HG02763 (cell line): ENCODE measurements around the gene GRK5.

Experiments
- ATAC-seq: cut with Tn5 transposase; IDR thresholded peaks from one replicate; pipeline ENCODE4 v1.9.1; 2021; ENCODE audit warnings: mild to moderate bottlenecking, moderate library complexity; ENCODE audit not compliant: unreplicated experiment

The GRK5 gene

GRCh38 chr10:119292968-119293760 lies 85.8 kb downstream of the GRK5 start:
- no peak for ATAC-seq

- no peak for ATAC-seq
These were observed 89.3 kb downstream of the GRK5 start for GRCh38 chr10:119296703-119297102.

DNA sequence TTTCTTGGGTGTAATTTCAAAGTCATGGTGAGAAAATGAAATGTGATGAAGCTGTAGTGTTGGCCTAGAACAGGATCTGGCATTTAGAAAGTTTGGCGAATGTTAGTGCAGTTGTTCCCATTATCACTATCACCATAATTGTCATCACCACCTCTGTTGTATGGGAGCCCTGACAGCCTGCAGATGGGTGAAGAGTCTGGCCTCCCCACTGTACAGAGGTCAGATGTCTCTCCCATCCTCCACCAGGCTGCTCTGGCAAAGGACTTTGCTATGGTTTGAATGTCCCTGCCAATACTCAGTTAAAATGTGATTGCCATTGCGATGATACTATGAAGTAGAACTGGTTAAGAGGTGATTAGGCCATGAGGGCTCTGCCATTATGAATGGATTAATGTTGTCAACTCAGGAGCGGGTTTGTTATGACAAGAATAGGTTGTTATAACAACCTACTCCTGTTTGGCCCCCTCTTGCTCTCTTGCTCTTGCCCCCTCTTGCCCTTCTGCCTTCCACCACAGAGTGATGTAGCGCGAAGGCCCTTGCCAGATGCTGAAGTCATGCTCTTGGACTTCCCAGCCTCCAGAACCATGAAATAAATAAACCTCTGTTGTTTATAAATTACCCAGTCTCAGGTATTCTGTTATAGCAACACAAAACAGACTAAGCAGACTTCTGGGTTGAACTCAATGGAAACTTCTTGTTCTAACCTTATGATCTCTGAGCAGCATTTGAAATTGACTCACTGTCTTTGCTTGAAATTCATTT lies 90.0 kb downstream of the GRK5 start:
- ATAC-seq, result no peak

DNA sequence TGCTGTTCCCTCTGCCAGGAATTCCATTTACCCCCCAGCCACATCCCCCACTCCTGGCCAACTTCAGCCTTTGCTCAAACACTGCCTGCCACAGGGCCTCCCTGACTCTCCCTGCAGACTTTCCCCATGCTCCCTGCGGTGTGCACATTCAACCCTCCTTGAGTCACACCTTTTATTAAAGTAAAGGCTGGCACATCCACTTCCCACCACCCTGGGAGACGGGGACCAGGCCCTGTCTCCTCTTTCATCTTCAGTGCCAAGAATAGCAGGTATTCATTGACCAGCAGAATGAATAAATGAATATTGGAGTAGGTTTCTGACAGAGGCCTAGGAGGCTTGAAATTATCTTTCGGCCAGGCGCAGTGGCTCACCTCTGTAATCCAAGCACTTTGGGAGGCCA lies 91.4 kb downstream of the GRK5 start:
- ATAC-seq, result no peak

DNA sequence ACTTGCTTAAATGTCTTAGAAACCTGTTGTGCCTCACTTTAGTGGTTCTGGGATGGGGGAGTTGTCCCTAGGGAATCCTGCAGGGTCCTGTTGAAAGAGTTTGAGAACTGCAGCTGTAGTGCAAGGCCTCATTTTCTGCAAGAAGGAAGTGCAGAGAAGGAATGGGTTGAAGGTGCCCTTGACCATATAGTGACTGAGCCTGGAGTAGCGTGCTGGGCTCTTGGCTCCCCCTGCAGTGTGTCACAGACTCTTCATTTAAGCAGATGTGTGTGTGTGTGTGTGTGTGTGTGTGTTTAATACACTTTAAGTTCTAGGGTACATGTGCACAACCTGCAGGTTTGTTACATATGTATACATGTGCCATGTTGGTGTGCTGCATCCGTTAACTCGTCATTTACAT lies 92.2 kb downstream of the GRK5 start:
- ATAC-seq, result no peak

DNA sequence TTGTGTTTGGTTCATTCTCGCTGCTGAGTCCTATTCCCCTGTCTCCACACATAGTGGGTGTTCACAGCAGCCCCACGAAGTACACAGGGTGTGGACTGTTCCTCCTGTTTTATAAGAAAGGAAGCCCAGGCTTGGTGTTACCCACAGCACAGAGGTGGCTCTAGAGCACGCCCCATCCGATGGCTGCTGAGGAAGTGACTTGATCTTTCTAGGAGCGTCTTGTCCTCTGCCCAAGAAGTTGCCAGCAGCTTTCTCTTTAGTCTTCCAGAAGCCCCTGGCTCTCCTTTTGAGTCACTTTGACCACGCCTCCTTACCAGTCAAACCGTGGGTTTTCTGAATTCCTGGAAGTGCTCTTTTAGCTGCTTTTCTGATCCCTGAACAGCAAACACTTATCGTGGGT lies 94.0 kb downstream of the GRK5 start:
- no peak for ATAC-seq

DNA sequence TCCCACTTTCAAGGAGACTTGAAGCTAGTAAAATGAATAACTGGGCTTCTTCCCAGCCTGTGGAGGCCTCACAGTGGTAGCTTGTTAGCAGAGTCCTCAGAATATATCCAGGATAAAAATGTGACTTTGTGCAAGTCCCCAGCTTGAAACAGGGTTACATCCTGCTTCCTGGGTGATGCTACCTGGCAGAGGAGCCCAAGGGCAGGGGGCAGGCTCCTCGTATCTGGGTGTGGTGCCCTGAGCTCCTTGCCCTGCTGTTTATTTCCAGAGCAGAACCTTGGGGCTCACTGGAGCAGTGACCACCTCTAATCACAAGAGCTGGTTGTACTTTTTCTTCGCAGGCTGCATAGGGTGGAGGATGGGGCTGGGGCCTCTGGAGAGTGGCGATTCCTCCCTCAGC lies 94.8 kb downstream of the GRK5 start:
- no peak for ATAC-seq

GRCh38 chr10:119302591-119303253 lies 95.4 kb downstream of the GRK5 start:
- ATAC-seq, result no peak

- no peak for ATAC-seq
These were observed 96.5 kb downstream of the GRK5 start for GRCh38 chr10:119303886-119304285.

- ATAC-seq, result no peak
These were observed 97.2 kb downstream of the GRK5 start for GRCh38 chr10:119304541-119304940.

DNA sequence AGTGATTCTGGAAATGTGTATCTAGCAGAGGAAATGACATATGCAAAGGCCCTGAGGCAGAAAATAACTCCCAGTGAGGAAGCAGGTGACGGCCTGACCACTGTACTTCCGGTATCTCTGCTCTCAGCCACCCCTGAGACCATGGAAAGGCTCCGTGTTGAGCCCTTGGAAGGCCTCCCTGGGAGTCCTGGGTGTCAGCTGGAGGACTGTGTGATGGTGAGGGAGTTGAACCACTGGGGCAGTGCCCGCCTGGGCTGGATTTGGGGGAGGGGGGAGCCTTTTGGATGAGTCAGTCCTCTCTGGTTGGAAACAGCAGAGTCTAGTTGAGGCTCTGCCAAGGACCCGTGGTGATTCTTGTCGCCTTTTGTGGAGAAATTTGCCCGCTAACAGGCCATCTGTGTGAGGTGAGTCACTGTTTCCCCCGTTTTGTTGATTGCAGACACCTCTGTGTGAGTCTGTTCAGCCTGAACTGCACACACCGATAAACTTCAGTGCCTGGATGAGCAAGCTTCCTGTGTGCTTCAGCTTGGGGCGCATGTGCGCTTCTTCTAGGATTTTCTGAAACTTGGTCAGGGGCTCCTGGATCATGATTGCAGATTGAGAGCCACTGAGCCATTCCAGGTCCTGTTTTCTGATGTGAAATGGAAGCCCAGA lies 98.6 kb downstream of the GRK5 start:
- peak; percentile 49 for ATAC-seq

- peak; percentile 78 for ATAC-seq
These were observed 99.2 kb downstream of the GRK5 start for GRCh38 chr10:119306514-119306951.

GRCh38 chr10:119306986-119307392 lies 99.6 kb downstream of the GRK5 start:
- no peak for ATAC-seq

- ATAC-seq, result no peak
These were observed 100.7 kb downstream of the GRK5 start for GRCh38 chr10:119308089-119308488.

- ATAC-seq, result no peak
These were observed 101.4 kb downstream of the GRK5 start for GRCh38 chr10:119308551-119309422.

DNA sequence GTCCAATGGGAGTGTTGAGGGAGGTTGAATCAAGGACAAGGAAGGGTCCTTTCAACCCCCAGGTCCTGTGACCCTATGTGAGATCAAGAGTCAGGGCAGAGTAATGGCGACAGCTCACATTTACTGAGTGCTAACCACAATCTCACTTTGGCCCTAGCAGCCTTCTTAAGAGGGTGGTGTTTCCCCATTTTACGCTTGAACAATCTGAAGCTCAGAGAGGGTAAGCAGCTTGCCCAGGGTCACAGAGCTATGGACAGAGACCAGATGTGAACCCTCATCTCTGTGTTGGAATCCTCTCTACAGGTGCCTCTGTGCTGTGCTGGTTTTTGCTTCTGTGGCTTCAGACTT lies 102.0 kb downstream of the GRK5 start:
- no peak for ATAC-seq

DNA sequence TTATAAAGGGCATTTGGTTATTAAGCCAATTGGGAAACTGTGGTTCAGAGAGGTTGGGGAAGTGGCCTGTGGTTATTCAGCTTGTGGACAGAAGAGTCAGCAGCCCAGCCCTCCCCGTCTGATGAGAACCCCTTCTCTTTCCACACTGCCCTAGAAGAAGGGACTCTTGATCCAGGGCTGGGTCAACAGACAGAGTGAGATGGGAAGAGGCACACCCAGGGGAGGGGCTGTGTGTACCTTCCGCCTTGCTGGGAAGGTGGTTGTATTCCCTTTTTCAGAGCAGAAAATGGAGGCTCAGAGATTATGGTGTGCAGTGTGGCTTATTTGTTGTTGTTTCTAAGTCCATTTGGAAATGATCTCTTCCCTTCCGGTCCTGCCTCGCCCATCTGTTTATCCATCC lies 103.4 kb downstream of the GRK5 start:
- ATAC-seq, result no peak

DNA sequence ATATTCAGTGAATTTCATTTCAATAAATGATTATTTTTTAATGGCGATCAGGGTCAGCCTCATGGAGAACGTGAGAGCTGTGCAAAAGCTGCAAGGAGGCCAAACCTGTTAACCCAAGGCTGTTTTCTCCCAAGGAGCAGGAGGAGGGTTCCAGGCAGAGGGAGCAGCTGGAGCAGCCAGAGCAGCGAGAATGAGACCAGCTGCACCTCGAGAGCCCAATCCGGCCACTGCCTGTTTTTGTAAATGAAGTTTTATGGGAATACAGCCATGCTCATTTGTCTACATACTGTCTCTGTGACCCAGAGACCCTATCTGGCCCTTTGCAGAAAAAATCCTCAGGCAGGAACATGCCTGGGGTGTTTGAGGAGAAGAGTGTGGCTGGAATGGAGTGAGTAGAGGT lies 104.9 kb downstream of the GRK5 start:
- ATAC-seq, result no peak

DNA sequence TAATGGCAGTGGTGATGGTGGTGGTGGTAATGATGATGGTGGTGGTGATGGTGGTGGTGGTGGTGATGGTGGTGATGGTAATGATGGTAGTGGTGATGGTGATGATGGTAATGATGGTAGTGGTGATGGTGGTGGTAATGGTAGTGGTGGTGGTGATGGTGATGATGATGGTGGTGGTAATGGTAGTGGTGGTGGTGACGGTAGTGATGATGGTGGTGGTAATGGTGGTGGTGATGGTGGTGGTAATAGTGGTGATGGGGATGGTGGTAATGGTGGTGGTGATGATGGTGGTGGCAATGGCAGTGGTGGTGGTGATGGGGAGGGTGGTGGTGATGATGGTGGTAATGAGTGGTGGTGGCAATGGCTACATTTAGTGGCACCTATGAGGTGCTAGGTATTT lies 105.7 kb downstream of the GRK5 start:
- ATAC-seq, result no peak

DNA sequence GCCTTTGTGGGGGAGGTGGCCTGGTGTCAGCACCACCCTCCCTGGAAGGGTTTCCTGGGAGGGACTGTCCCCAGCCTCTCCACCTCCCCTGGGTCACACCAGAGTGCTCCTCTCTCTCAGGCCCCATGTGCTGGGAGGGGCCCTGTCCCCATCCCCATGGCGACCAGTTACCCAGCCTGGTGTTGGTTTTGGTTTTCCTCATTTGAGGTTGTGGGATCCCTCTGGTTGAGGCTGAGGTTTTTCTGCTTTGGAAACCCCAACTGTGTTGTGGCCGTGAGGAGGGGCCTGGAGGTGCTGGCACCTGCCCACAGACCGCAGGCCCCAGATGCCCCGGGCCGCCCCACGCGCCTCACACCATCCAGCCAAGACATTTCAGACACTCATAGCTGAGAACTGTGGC lies 106.3 kb downstream of the GRK5 start:
- peak; percentile 74 for ATAC-seq
